ENCODE measurements around the gene KRTAP10-11. TPM values are rescaled to one million over a fixed set of nuclear protein-coding genes. Genes with fewer than 3 reads are reported as not detected.

KRTAP10-11 gene
- total and polyA plus RNA-seq, 8 donors, result not detected

- no peak overlapping the region for H3K27ac ChIP-seq
- WGBS, 5 donors, result 82 to 91% (median 86%) methylated on average over 5 of the region's 5 CpGs
- H3K9me3 ChIP-seq, result peaks cover 0 to 11% (median 2%) of the 10 kb centered on the region in 4 donors
- H3K4me3 ChIP-seq, result no peak overlapping the region
- no peak for TF ChIP-seq POLR2A (IDR thresholded peaks at IDR 0.05)
- DNase-seq, result no peak
- no peaks in the 10 kb centered on the region for H3K4me1 ChIP-seq
- no peaks in the 10 kb centered on the region for H3K36me3 ChIP-seq
- peaks cover 0 to 23% (median 11%) of the 10 kb centered on the region in 3 donors for H3K27me3 ChIP-seq
- intact Hi-C loops (cut with DNase I; ENCODE audit: low total_unique reads), result no loop called here
These were observed 18.5 kb downstream of the KRTAP10-11 start for GRCh38 chr21:44664691-44665090.

- intact Hi-C loops (cut with DNase I; ENCODE audit: low total_unique reads), result no loop called here
- peaks cover 0 to 24% (median 12%) of the 10 kb centered on the region in 3 donors for H3K27me3 ChIP-seq
- DNase-seq, result no peak
- no peak for TF ChIP-seq EP300 (IDR thresholded peaks at IDR 0.05)
- TF ChIP-seq POLR2A (IDR thresholded peaks at IDR 0.05), result no peak
- TF ChIP-seq POLR2AphosphoS5 (IDR thresholded peaks at IDR 0.05), result no peak
- no peak for TF ChIP-seq CTCF (IDR thresholded peaks at IDR 0.05)
- no peaks in the 10 kb centered on the region for H3K4me1 ChIP-seq
- H3K4me3 ChIP-seq, result no peak within 1 kb of the TSS
- no peak within 1 kb of the TSS for H3K27ac ChIP-seq
- 34 to 73% (median 66%) methylated on average over 4 to 19 of the region's 19 CpGs for WGBS, 5 donors
- no peaks in the 10 kb centered on the region for H3K36me3 ChIP-seq
- peaks cover 5 to 28% (median 19%) of the 10 kb centered on the region in 4 donors for H3K9me3 ChIP-seq
These were observed 20.4 kb downstream of the KRTAP10-11 start, which contains the start of gene KRTAP12-2 for GRCh38 chr21:44666401-44667320. KRTAP12-2 (minus strand) TSS chr21:44666927; CDS start chr21:44666886, 41 bp downstream.

- WGBS, 5 donors, result 44 to 88% (median 71%) methylated on average over 1 of the region's 1 CpG
- no peak for TF ChIP-seq POLR2A (IDR thresholded peaks at IDR 0.05)
- no peak for TF ChIP-seq EP300 (IDR thresholded peaks at IDR 0.05)
- no peak for TF ChIP-seq POLR2AphosphoS5 (IDR thresholded peaks at IDR 0.05)
- TF ChIP-seq CTCF (IDR thresholded peaks at IDR 0.05), result no peak
- H3K9me3 ChIP-seq, result peaks cover 5 to 38% (median 28%) of the 10 kb centered on the region in 4 donors
- no peaks in the 10 kb centered on the region for H3K36me3 ChIP-seq
- no peak overlapping the region for H3K27ac ChIP-seq
- no peak overlapping the region for H3K4me3 ChIP-seq
- intact Hi-C loops (cut with DNase I; ENCODE audit: low total_unique reads), result no loop called here
- peaks cover 0 to 24% (median 12%) of the 10 kb centered on the region in 3 donors for H3K27me3 ChIP-seq
- DNase-seq, result no peak
- no peaks in the 10 kb centered on the region for H3K4me1 ChIP-seq
These were observed 21.4 kb downstream of the KRTAP10-11 start for GRCh38 chr21:44667612-44668011.

- H3K4me1 ChIP-seq, result no peaks in the 10 kb centered on the region
- DNase-seq, result no peak
- no peak overlapping the region for H3K27ac ChIP-seq
- TF ChIP-seq POLR2AphosphoS5 (IDR thresholded peaks at IDR 0.05) (no peak), CTCF (IDR thresholded peaks at IDR 0.05) (no peak), EP300 (IDR thresholded peaks at IDR 0.05) (no peak), POLR2A (IDR thresholded peaks at IDR 0.05) (no peak)
- peaks cover 5 to 45% (median 33%) of the 10 kb centered on the region in 4 donors for H3K9me3 ChIP-seq
- no peak overlapping the region for H3K4me3 ChIP-seq
- intact Hi-C loops (cut with DNase I; ENCODE audit: low total_unique reads), result no loop called here
- no peaks in the 10 kb centered on the region for H3K36me3 ChIP-seq
- H3K27me3 ChIP-seq, result peaks cover 0 to 22% (median 12%) of the 10 kb centered on the region in 3 donors
- WGBS, 5 donors, result 57 to 93% (median 77%) methylated on average over 2 to 3 of the region's 3 CpGs
These were observed 24.6 kb downstream of the KRTAP10-11 start for GRCh38 chr21:44670642-44671432.
